Suppressor macrophage treated with lipopolysaccharide for 4 hours (primary cell): Measurements from ENCODE around the gene SLC9A9.
A peak's percentile ranks its signal among the peaks of the same experiment; 100 is the strongest.
"Not testable (repeated sequence)": the region's sequence is repeated elsewhere in the genome, so short reads cannot be mapped to it uniquely, and the experiment has no call there.

Experiments
- DNase-seq: peaks from one replicate; pipeline ENCODE4 v3.0.0-alpha.2; 2020

The SLC9A9 gene

DNA sequence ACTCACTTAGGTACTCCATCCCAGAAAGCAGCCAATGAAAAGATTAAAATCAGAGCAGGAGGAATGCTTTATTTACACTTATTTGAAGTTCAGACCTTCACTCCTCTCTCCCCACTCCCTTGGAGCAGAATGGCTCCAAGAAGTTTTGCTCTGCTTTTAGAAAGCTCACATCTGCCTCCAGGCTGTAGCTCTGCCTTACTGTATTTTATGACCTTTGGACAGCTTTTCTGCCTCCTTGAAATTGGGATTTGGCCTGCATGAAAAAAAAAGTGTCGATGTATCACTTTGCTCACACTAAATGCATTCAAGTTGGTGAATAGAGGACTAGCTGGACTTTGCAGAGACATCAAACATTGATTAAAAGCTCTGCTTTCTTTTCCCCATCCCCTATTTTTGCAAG, 95.3 kb downstream of the SLC9A9 start:
- no peak for DNase-seq

- DNase-seq, result peak; percentile 11
Measured at GRCh38 chr3:143751643-143752178, 96.6 kb downstream of the SLC9A9 start.

DNA sequence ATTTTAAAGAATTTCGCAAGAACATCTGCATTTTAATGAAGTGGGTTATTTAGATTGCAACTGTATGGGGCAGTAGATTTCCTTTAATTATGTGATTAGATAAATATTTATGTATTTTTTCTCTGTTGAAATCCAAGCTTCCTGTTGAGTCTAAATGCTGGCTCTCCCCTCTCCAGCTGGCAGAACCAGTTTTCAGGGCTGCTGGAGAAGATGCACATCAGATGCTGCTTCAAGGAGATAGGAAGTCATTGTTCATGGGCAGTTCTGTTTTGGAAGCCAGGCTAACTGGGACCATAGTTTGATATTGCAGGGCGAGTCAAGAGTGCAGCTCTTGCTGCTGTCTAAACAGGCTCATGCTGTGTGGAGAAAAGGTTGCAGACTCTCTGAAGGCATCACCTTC, 97.4 kb downstream of the SLC9A9 start:
- no peak for DNase-seq

DNA sequence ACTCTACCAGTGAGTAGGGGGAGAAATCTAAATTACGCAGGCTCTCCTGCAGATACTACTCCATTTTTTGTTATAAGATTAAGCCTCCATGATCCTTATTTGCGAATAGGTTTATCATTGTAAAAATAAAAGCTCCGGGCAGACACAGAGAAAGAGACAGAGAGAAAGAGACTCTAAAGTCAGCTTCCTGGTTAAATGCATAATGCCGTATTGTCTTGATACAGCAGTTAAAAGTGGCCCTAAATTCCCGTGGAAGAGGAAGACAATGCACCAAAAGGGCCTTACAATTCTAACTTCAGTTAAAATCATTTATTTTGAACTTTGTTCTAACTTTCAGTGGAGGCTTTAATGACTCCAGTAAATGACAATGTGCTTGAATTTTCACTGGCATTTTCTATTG, 98.3 kb downstream of the SLC9A9 start:
- DNase-seq, result no peak

GRCh38 chr3:143737065-143737464, 111.2 kb downstream of the SLC9A9 start:
- no peak for DNase-seq

- DNase-seq, result no peak
Measured at GRCh38 chr3:143736205-143736997, 111.9 kb downstream of the SLC9A9 start.

DNA sequence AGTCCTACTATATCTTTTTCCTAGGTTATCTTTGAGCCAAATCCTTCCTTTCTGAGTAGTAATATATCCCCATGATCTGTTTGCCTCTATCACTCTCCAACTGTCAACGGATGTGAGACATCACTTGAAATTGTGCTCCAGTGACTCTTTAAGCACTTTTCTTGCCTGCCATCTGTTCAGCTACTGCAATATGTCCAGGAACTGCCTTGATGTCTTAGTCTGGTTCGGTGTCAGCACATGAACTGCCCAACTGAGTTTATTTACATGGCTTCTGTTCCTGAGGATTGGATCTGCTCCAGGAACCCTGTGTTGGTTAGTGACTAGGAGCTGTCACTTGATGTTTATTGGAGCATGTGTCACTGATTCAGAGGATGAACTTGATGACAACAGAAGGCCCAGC, 116.5 kb downstream of the SLC9A9 start:
- DNase-seq, result no peak

DNA sequence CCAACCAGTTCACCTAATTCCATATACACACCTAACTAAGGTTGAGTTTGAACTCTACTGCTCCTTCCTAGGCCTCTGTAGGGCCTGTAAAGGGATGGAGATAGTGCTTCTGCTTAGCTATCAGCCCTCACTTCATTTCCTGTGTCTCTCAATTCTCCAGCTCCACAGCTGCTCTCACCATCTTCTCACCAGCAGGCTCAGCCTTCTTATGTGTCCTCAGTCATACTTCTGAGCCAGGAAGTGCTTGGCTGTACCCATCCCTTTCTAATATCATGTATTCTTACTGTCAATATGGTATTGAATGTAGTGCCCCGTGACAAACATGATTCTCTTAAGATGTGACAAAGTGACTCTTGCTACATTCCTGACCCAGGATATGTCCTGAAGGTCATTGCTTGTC, 116.9 kb downstream of the SLC9A9 start:
- no peak for DNase-seq

DNA sequence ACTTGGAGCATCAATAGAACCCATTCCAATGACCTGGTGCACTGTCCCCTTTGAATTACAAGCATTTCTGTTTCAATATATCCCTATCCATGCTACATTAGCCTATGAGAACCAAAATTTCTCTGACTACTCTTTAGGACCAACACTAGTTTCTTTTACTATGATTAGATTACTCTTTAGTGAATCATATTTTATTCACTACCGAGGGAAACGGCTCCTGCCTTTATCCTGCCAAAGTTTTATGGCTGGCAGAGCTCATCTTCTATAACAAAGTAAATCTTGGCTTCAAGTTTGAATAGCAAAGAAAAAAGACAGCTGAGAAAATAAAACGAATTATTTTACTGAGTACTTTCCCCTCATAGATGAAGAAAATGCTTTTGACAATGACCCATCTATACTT, 120.9 kb downstream of the SLC9A9 start:
- no peak for DNase-seq

GRCh38 chr3:143726727-143727126, 121.5 kb downstream of the SLC9A9 start:
- no peak for DNase-seq

GRCh38 chr3:143720381-143720780, 127.9 kb downstream of the SLC9A9 start:
- no peak for DNase-seq

DNA sequence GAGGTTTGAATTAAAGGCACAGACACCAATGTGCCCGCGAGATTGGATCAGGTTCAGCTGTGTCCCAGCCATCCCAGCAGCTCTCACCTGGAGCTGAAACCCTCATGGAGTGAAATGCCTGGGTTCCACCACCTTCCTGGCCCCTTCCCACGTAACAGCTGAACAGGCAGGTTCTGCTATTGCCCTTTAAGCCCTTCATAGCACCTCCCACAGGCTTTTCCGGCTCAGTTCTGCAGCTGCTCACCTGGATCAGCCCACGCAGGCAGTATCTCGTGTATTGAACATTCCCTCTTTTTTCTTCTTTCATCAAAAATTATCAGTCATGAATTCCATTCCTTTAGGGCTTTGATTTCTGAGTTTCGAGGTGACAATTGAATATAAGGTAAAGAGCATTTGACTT, 129.8 kb downstream of the SLC9A9 start:
- DNase-seq, result no peak

GRCh38 chr3:143716731-143717130, 131.5 kb downstream of the SLC9A9 start:
- no peak for DNase-seq

- DNase-seq, result no peak
Measured at GRCh38 chr3:143712522-143712921, 135.7 kb downstream of the SLC9A9 start.

- no peak for DNase-seq
Measured at GRCh38 chr3:143707848-143708247, 140.4 kb downstream of the SLC9A9 start.

- DNase-seq, result no peak
Measured at GRCh38 chr3:143700431-143700975, 147.8 kb downstream of the SLC9A9 start.

- DNase-seq, result no peak
Measured at GRCh38 chr3:143699424-143699823, 148.8 kb downstream of the SLC9A9 start.

DNA sequence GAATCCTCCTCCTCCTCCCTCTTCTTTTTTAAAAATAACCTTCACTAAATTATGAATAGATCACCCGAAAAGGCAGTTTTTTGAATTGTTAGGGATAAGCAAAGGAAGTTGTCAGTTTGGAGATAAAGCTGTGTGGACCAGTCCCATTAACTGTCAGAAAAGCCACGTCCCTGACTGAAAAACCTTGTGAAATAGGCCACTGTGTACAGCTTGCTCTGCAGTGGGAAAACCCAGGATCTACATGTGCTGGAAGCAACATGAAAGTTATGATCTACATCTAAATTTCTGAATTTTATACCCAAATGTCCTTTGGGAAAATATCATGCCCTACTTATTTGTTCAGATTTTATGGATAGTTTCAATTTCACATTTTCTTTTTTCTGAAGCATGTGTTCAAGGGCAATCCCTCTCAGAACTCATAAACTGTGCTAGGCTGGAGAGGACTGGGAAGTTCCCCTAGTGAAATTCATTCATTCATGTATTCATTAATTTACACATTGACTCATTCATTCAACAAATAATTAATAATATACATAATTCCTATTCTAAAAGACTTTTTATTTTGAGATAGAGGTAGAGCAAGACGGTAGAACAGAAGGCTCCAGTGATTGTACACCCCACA, 149.5 kb downstream of the SLC9A9 start:
- DNase-seq, result no peak

- DNase-seq, result no peak
Measured at GRCh38 chr3:143697975-143698374, 150.3 kb downstream of the SLC9A9 start.

GRCh38 chr3:143695333-143695732, 152.9 kb downstream of the SLC9A9 start:
- DNase-seq, result not testable (repeated sequence)

DNA sequence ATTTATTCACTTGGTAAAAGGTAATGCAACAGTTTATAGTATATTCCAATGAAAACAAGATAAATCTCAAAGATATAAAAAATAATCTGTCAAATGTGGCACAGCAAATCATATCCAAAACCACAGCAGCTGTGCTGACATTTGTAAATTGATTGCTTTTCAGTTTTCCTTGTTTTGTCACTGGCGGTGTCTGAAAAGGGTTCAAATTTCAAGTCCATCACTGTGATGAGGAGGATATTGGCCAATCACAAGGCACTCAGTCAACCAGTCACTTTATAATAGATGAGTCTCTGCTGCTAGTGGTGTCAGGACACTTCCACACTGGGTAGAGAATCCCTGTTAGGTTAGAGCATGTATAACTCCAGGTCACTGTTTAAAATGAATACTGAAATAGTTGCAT, 154.8 kb downstream of the SLC9A9 start:
- DNase-seq, result no peak

- DNase-seq, result no peak
Measured at GRCh38 chr3:143686638-143687197, 161.6 kb downstream of the SLC9A9 start.

DNA sequence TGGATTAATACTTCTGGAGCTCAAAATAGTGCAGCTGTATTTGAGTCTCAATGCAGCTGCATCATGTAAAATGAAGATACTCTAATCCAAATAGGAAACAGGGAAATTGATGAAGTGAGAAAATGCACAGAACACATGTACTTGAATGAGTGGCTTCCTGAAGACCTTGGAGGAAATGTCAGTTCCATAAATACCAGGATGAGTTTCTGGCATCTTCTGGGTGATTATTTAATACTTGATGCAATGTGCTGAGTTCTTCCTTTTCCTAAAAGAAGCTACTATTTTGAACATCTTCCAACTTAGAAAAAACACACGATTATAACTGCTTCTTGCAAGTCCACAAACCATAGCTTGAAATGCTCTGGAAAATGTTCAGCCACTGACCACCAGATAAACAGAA, 162.8 kb downstream of the SLC9A9 start:
- DNase-seq, result no peak

GRCh38 chr3:143677430-143677829, 170.8 kb downstream of the SLC9A9 start:
- DNase-seq, result no peak
